A549 (cell line): ENCODE data around the gene RPS6KA1. TPM values are rescaled to one million over a fixed set of nuclear protein-coding genes. Genes with fewer than 3 reads are reported as not detected.
"Not testable (repeated sequence)": the region's sequence is repeated elsewhere in the genome, so short reads cannot be mapped to it uniquely, and the experiment has no call there.

Experiments used
- ATAC-seq, 2 experiments: fragments of 200-7000 bp in 1 of 2; fragments of >200 bp in 1 of 2; cut with Nextera tagmentation in 1 of 2; cut with Tn5 transposase in 1 of 2; 3 replicates each; pipeline versions ENCODE4 v1.8.0 to v1.9.1; 2018 to 2020; ENCODE audit warnings: mild to moderate bottlenecking in 1 of 2, moderate library complexity in 1 of 2
- CTCF ChIA-PET: fragments of 300-600 bp; sonication (Branson Sonifier 250); formaldehyde crosslinking; extraction: SDS; loops from one replicate; lab custom pipeline; 2021; ENCODE audit warnings: antibody characterized with exemption, inconsistent platforms; lab: Yijun Ruan, JAX
- POLR2A ChIA-PET: fragments of 350-600 bp; formaldehyde crosslinking; extraction: SDS; loops from one replicate; lab custom pipeline; 2021; ENCODE audit warnings: antibody characterized with exemption, inconsistent platforms; lab: Yijun Ruan, JAX
- DNase-seq, 2 experiments: peaks; one replicate each; pipeline versions ENCODE4 v3.0.0 to v3.0.0-alpha.2; 2011 to 2016; ENCODE audit warnings: low read depth in 1 of 2, low spot score in 1 of 2
- FAIRE-seq: peaks from 2 replicates; lab custom pipeline; 2011; peaks lifted over from hg19 to GRCh38; lab: Jason Lieb, UNC
- H3K27ac ChIP-seq, 2 experiments: fragments of >200 bp; sonication (Bioruptor Twin); formaldehyde crosslinking; 3 replicates each; pipeline ENCODE4 v1.5.1; 2016 to 2017
- H3K4me1 ChIP-seq: fragments of >200 bp; sonication (Bioruptor Twin); formaldehyde crosslinking; 3 replicates; pipeline ENCODE4 v1.6.1; 2016
- H3K4me2 ChIP-seq: fragments of >200 bp; sonication (Bioruptor Twin); formaldehyde crosslinking; 3 replicates; pipeline ENCODE4 v1.6.1; 2016
- H3K4me3 ChIP-seq: fragments of >200 bp; sonication (Bioruptor Twin); formaldehyde crosslinking; 3 replicates; pipeline ENCODE4 v1.5.1; 2016
- H3K9me3 ChIP-seq: fragments of >200 bp; sonication (Bioruptor Twin); formaldehyde crosslinking; 3 replicates; pipeline ENCODE4 v1.6.1; 2016
- CEBPB ChIP-seq, 2 experiments: fragments of >200 bp in 1 of 2; sonication (Bioruptor Twin) in 1 of 2; formaldehyde crosslinking in 1 of 2; IDR thresholded peaks; 2 replicates each; pipeline ENCODE4 v1.6.1; 2012 to 2016
- EHMT2 ChIP-seq: fragments of 200-600 bp; sonication (generic); IDR thresholded peaks from 2 replicates; pipeline ENCODE4 v1.6.1; 2016; ENCODE audit warnings: antibody characterized with exemption, low read depth, mild to moderate bottlenecking, moderate library complexity
- EP300 ChIP-seq, 2 experiments: fragments of >200 bp; sonication (Bioruptor Twin); formaldehyde crosslinking; IDR thresholded peaks; 2 replicates in 1 of 2; 3 replicates in 1 of 2; pipeline ENCODE4 v1.6.1; 2016 to 2017
- ESRRA ChIP-seq: fragments of 150-350 bp; IDR thresholded peaks from 2 replicates; pipeline ENCODE4 v1.6.1; 2014; ENCODE audit warnings: mild to moderate bottlenecking, low read length, borderline replicate concordance
- FOSB ChIP-seq: fragments of 250-450 bp; sonication (Bioruptor Pico); IDR thresholded peaks from 2 replicates; pipeline ENCODE4 v1.5.0; 2020; ENCODE audit warnings: mild to moderate bottlenecking, moderate library complexity
- FOSL2 ChIP-seq, 2 experiments: fragments of 450-650 bp in 1 of 2; fragments of >200 bp in 1 of 2; sonication (Bioruptor Twin) in 1 of 2; formaldehyde crosslinking; IDR thresholded peaks; 2 replicates each; pipeline versions ENCODE4 v1.5.0 to v1.6.1; 2016 to 2020; ENCODE audit warnings: mild to moderate bottlenecking in 1 of 2, moderate library complexity in 1 of 2
- HEYL ChIP-seq: fragments of 250-450 bp; sonication (Bioruptor Pico); IDR thresholded peaks from 2 replicates; pipeline ENCODE4 v1.8.0; 2021; ENCODE audit warnings: mild to moderate bottlenecking, moderate library complexity
- HOXA7 ChIP-seq: fragments of 250-450 bp; sonication (Bioruptor Pico); IDR thresholded peaks from 2 replicates; pipeline ENCODE4 v1.5.0; 2020; ENCODE audit warnings: mild to moderate bottlenecking, moderate library complexity
- JUN ChIP-seq, 2 experiments: fragments of >200 bp; sonication (Bioruptor Twin); formaldehyde crosslinking; IDR thresholded peaks; 2 replicates in 1 of 2; 3 replicates in 1 of 2; pipeline ENCODE4 v1.6.1; 2016 to 2017
- JUNB ChIP-seq: fragments of >200 bp; sonication (Bioruptor Twin); formaldehyde crosslinking; IDR thresholded peaks from 2 replicates; pipeline ENCODE4 v1.6.1; 2016
- MYC ChIP-seq: IDR thresholded peaks from 2 replicates; pipeline ENCODE4 v1.6.1; 2012; ENCODE audit warnings: mild to moderate bottlenecking, inconsistent platforms, low read length, improper control_type of control experiment, borderline replicate concordance
- NFE2L2 ChIP-seq: fragments of 150-350 bp; conservative IDR thresholded peaks from 2 replicates; pipeline ENCODE4 v1.6.1; 2014; ENCODE audit warnings: low read length
- NR3C1 ChIP-seq: fragments of >200 bp; sonication (Bioruptor Twin); formaldehyde crosslinking; IDR thresholded peaks from 3 replicates; pipeline ENCODE4 v1.6.1; 2017
- POLR2A ChIP-seq: IDR thresholded peaks from 2 replicates; pipeline ENCODE4 v1.6.1; 2012; ENCODE audit warnings: mild to moderate bottlenecking, low read length
- POLR2AphosphoS2 ChIP-seq: conservative IDR thresholded peaks from 2 replicates; pipeline ENCODE4 v1.6.1; 2012; ENCODE audit warnings: low read length, improper control_type of control experiment, inconsistent platforms
- RCOR1 ChIP-seq: fragments of 150-350 bp; IDR thresholded peaks from 2 replicates; pipeline ENCODE4 v1.6.1; 2014; ENCODE audit warnings: antibody characterized with exemption, low read length, low read depth
- SMC3 ChIP-seq: fragments of >200 bp; sonication (Bioruptor Twin); formaldehyde crosslinking; IDR thresholded peaks from 3 replicates; pipeline ENCODE4 v1.6.1; 2018; ENCODE audit warnings: inconsistent platforms
- TP53 ChIP-seq: fragments of 250-450 bp; sonication (Bioruptor Pico); IDR thresholded peaks from 2 replicates; pipeline ENCODE4 v1.5.0; 2021; ENCODE audit warnings: mild to moderate bottlenecking, moderate library complexity
- ZNF302 ChIP-seq: fragments of 250-450 bp; sonication (Bioruptor Pico); IDR thresholded peaks from 2 replicates; pipeline ENCODE4 v1.9.0; 2021; ENCODE audit warnings: inconsistent platforms, mild to moderate bottlenecking, moderate library complexity
- WGBS: methylation state at CpG from one replicate; pipeline ENCODE4 v1.1.6; 2017; ENCODE audit errors: missing lambda C conversion rate; 5-methylcytosine and 5-hydroxymethylcytosine counted together
- polyA plus RNA-seq, 4 experiments: library from polyadenylated mRNA; depleted of rRNA in 3 of 4; stranded (reverse); fragments of >200 nt; fragmentation: RNase III in 1 of 4; extraction: RNeasy Plus Mini Kit Qiagen cat#74134 plus additional on column Dnase treatment in 1 of 4; gene quantifications; 2 replicates in 3 of 4; 3 replicates in 1 of 4; pipeline ENCODE4 v1.2.3, GENCODE V29; 2011 to 2017
- TF ChIP-seq, protein P1 (sequence below): fragments of >200 bp; sonication (Bioruptor Twin); formaldehyde crosslinking; IDR thresholded peaks from 3 replicates; pipeline ENCODE4 v1.5.1; 2016
- TF ChIP-seq, protein P2 (sequence below): fragments of 250-450 bp; sonication (Bioruptor Pico); IDR thresholded peaks from 2 replicates; pipeline ENCODE4 v1.5.0; 2020; ENCODE audit warnings: low read depth, mild to moderate bottlenecking, moderate library complexity
- TF ChIP-seq, protein P3 (sequence below): fragments of 250-450 bp; sonication (Bioruptor Pico); IDR thresholded peaks from 2 replicates; pipeline ENCODE4 v1.5.0; 2021; ENCODE audit warnings: mild to moderate bottlenecking, moderate library complexity, borderline replicate concordance
- TF ChIP-seq, protein P4 (sequence below): fragments of 450-650 bp; IDR thresholded peaks from 2 replicates; pipeline ENCODE4 v1.6.1; 2014; ENCODE audit warnings: antibody characterized with exemption

RPS6KA1 gene
- polyA plus RNA-seq, 2 of the 4 experiments (the other 2 are of a cell fraction) = 9.8 to 12.4 TPM

DNA sequence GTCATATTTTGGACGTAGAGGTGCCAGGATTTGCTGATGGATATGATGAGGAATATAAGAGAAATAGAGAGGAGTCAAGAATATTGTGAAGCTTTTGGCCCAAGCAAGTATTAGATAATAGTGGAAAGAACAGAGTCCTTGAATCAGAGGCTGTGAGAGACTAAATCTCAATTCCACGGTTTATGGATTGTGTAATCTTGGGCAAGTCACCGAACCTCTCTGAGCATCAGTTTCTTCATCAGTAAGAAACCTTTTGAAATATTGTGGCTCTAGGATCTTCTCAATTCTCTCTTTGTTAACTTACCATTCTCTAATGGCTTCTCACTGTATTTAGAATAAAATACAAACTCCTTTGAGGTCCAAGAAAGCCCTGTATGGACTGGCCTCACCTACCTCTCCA is 77.6 kb downstream of the RPS6KA1 start (continued):
- TF ChIP-seq, protein P1, sequence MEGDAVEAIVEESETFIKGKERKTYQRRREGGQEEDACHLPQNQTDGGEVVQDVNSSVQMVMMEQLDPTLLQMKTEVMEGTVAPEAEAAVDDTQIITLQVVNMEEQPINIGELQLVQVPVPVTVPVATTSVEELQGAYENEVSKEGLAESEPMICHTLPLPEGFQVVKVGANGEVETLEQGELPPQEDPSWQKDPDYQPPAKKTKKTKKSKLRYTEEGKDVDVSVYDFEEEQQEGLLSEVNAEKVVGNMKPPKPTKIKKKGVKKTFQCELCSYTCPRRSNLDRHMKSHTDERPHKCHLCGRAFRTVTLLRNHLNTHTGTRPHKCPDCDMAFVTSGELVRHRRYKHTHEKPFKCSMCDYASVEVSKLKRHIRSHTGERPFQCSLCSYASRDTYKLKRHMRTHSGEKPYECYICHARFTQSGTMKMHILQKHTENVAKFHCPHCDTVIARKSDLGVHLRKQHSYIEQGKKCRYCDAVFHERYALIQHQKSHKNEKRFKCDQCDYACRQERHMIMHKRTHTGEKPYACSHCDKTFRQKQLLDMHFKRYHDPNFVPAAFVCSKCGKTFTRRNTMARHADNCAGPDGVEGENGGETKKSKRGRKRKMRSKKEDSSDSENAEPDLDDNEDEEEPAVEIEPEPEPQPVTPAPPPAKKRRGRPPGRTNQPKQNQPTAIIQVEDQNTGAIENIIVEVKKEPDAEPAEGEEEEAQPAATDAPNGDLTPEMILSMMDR = no peak
- TF ChIP-seq, all 56 proteins: peak for 0

DNA sequence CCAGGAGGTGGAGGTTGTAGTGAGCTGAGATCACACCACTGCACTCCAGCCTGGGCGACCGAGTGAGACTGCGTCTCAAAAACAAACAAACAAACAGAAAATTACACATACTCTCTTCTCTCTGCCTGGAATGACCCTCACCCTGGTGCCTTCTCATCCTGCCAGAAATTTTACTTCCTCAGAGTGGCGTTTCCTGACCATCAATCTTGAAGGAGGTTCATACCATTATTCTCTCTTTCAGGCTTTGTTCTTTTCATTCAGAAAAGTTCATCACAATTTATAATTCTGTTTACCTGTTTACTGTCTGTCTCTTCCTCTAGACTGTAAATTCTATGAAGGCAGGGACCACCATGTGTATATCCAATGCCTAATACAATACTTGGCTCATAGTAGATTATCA is 79.3 kb downstream of the RPS6KA1 start:
- CTCF ChIA-PET = interaction anchor here (1.8 to 2.6 kb wide), 3 partner anchors 10 to 180 kb away, joined by 5 to 16 read pairs (median 11); partner anchors contain the start of gene PIGV

DNA sequence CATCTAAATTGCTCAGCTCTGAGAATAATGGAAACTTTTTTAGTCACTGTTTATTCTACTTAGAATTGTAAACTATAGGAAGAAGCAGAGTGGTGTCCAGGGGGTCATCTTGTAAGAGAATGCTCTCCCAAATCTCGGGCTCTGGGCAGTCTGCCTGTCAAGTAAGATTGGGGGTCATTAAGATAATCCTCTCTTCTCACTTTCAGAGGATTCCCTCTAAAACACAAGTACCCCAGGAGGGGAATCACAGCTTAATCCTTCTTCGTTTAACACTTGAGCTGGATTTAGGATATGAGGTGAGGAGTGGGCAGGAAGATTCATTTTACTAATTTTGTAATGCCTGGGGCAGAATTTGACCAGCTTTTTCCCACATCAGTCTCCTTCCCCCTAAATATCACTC is 81.2 kb downstream of the RPS6KA1 start:
- FAIRE-seq (no peak), DNase-seq (no peak), ATAC-seq (no peak)
- POLR2A ChIA-PET = no interaction called here
- no peak for TF ChIP-seq EHMT2
- TF ChIP-seq, protein P2, sequence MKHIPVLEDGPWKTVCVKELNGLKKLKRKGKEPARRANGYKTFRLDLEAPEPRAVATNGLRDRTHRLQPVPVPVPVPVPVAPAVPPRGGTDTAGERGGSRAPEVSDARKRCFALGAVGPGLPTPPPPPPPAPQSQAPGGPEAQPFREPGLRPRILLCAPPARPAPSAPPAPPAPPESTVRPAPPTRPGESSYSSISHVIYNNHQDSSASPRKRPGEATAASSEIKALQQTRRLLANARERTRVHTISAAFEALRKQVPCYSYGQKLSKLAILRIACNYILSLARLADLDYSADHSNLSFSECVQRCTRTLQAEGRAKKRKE = no peak
- TF ChIP-seq EP300 (IDR thresholded peaks at IDR 0.05) = no peak
- no peak for TF ChIP-seq MYC
- no peak for TF ChIP-seq SMC3
- TF ChIP-seq JUNB = no peak
- TF ChIP-seq CEBPB (IDR thresholded peaks at IDR 0.05) = no peak
- TF ChIP-seq, protein P3, sequence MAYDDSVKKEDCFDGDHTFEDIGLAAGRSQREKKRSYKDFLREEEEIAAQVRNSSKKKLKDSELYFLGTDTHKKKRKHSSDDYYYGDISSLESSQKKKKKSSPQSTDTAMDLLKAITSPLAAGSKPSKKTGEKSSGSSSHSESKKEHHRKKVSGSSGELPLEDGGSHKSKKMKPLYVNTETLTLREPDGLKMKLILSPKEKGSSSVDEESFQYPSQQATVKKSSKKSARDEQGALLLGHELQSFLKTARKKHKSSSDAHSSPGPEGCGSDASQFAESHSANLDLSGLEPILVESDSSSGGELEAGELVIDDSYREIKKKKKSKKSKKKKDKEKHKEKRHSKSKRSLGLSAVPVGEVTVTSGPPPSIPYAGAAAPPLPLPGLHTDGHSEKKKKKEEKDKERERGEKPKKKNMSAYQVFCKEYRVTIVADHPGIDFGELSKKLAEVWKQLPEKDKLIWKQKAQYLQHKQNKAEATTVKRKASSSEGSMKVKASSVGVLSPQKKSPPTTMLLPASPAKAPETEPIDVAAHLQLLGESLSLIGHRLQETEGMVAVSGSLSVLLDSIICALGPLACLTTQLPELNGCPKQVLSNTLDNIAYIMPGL (CRISPR knock-in tag) = no peak
- TF ChIP-seq RCOR1 = no peak
- no peaks in the 10 kb centered on the region for H3K4me1 ChIP-seq
- H3K4me3 ChIP-seq = no peak overlapping the region
- no peaks in the 10 kb centered on the region for H3K9me3 ChIP-seq
- no peak overlapping the region for H3K27ac ChIP-seq
- H3K4me2 ChIP-seq = no peak overlapping the region
- 22% methylated on average over 2 of the region's 2 CpGs for whole genome bisulfite sequencing
- CTCF ChIA-PET = interaction anchor here (0.7 to 2.6 kb wide), 4 partner anchors 13 to 178 kb away, joined by 3 to 16 read pairs (median 4); partner anchors contain the start of gene PIGV

More for the DNA sequence above, 79.3 kb downstream of the RPS6KA1 start:
- H3K4me2 ChIP-seq = no peak overlapping the region
- no peak for TF ChIP-seq NR3C1
- TF ChIP-seq HOXA7 = no peak
- TF ChIP-seq NFE2L2 = no peak
- TF ChIP-seq POLR2A = no peak
- TF ChIP-seq FOSB (CRISPR knock-in tag) = no peak
- TF ChIP-seq, protein P4, sequence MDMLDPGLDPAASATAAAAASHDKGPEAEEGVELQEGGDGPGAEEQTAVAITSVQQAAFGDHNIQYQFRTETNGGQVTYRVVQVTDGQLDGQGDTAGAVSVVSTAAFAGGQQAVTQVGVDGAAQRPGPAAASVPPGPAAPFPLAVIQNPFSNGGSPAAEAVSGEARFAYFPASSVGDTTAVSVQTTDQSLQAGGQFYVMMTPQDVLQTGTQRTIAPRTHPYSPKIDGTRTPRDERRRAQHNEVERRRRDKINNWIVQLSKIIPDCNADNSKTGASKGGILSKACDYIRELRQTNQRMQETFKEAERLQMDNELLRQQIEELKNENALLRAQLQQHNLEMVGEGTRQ = no peak
- no peak for TF ChIP-seq POLR2AphosphoS2
- TF ChIP-seq TP53 (CRISPR knock-in tag) = no peak
- TF ChIP-seq ESRRA = no peak
- TF ChIP-seq, protein P2 = no peak
- TF ChIP-seq JUN (IDR thresholded peaks at IDR 0.05) = no peak
- TF ChIP-seq FOSL2 (IDR thresholded peaks at IDR 0.05) = no peak
- TF ChIP-seq FOSL2 (CRISPR knock-in tag; IDR thresholded peaks at IDR 0.05) = no peak
- TF ChIP-seq HEYL = no peak
- no peak for TF ChIP-seq ZNF302 (CRISPR knock-in tag)
- TF ChIP-seq, protein P1 = no peak
- TF ChIP-seq, all 56 proteins: peak for 0
- no peaks in the 10 kb centered on the region for H3K4me1 ChIP-seq
- DNase-seq = no peak
- 52% methylated on average over 4 of the region's 4 CpGs for WGBS
- ATAC-seq = no peak
- POLR2A ChIA-PET = no interaction called here
- H3K9me3 ChIP-seq = no peaks in the 10 kb centered on the region
- H3K4me3 ChIP-seq = no peak overlapping the region
- H3K27ac ChIP-seq = no peak overlapping the region
- no peak for FAIRE-seq

DNA sequence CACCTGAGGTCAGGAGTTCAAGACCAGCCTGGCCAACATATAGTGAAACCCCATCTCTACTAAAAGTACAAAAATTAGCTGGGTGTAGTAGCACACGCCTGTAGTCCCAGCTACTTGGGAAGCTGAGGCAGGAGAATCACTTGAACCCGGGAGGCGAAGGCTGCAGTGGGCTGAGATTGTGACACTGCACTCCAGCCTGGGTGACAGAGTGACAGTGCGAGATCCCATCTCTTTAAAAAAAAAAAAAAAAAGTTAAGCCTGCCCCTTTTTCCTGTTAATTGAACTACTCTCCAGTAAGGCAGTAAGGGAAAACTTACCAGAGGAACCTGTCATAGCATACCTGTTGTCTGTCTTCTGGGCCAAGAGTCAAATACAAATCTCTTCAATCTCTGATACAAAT is 83.1 kb downstream of the RPS6KA1 start:
- WGBS = 83% methylated on average over 3 of the region's 4 CpGs
- not testable (repeated sequence) for H3K27ac ChIP-seq, H3K4me1 ChIP-seq, H3K4me2 ChIP-seq, H3K9me3 ChIP-seq, DNase-seq, H3K4me3 ChIP-seq, ATAC-seq, FAIRE-seq
- CTCF ChIA-PET = interaction anchor here (0.6 to 4.7 kb wide), 3 partner anchors 10 to 493 kb away, joined by 3 to 29 read pairs (median 3); no protein-coding TSS in a partner anchor
- POLR2A ChIA-PET = interaction anchor here (0.7 kb wide), 1 partner anchor 92 kb away, joined by 6 read pairs; no protein-coding TSS in a partner anchor
